ENCODE data around the gene DPPA2.
A peak's percentile ranks its signal among the peaks of the same experiment; 100 is the strongest.
"Not testable (repeated sequence)": the region's sequence is repeated elsewhere in the genome, so short reads cannot be mapped to it uniquely, and the experiment has no call there.

Gene DPPA2, protein sequence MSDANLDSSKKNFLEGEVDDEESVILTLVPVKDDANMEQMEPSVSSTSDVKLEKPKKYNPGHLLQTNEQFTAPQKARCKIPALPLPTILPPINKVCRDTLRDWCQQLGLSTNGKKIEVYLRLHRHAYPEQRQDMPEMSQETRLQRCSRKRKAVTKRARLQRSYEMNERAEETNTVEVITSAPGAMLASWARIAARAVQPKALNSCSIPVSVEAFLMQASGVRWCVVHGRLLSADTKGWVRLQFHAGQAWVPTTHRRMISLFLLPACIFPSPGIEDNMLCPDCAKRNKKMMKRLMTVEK

DNA sequence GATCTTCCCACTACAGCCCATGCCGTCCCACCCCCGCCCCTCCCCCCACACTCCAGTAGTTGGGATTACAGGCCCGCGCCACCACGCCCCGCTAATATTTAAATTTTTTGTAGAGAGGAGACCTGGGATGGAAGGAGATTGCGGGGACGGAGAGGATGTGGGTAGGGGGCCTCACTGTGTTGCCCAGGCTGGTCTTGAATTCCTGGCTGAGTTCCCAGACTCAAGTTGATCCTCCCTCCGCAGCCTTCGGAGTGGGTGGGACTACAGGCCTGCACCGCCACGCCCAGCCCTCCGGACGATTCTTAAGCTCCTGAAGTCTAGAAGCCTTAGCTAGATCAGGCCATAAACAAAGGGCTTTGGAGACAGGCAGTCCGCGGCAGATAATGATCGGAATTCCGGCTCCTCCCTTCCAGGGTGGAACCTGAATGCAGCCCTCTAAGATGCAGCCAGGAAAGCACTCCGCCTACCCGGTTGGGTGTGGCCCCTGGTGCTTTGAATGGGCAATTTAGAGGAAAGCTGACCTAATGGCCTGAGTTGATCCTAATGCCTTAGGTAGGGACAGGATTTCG lies at the start of gene DPPA2:
DPPA2 (minus strand) TSS at position 356 of the 569 bp plus-strand sequence. CDS start 1,975 bp downstream, outside the sequence.
- no peaks in the 10 kb centered on the region for H3K9me3 ChIP-seq (ENCODE audit: control insufficient read depth, insufficient read depth, low read length)
- peaks cover 3% of the 10 kb centered on the region; the same call in 1 of the 2 replicates for H3K36me3 ChIP-seq (ENCODE audit: control insufficient read depth, insufficient read depth, low read length)
- no peaks in the 10 kb centered on the region for H3K27me3 ChIP-seq (ENCODE audit: control insufficient read depth, insufficient read depth, low read length)
- no peak within 1 kb of the TSS for H3K4me3 ChIP-seq (ENCODE audit: low read depth, low read length)
- no peak within 1 kb of the TSS for H3K9ac ChIP-seq (ENCODE audit: low read depth, low read length)
- peaks cover 28% of the 10 kb centered on the region for H3K4me1 ChIP-seq (ENCODE audit: control insufficient read depth, insufficient read depth, low read length)
- no peak within 1 kb of the TSS for H3K27ac ChIP-seq (ENCODE audit: low read depth, low read length)

DNA sequence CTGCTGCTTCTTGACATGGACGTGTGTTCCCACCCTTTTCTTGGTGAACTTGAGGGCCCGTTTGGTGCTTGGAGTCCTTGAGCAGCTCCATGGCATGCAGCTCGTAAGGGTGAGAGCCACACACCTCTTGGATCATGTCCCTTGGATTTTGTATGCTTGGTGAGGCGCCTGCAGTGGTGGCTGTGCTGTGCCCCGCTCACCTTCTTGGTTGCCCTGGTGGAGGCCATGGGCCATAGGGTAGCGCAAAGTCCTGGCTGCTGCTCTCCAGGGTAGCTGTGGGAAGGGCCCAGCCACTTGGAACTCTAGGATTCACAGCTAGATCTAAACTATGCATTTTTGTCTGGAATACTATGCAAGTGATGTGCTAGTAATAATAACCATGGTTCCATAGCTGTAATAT lies 47.8 kb upstream of the DPPA2 start:
- Histone ChIP-seq H3K4me3 (ENCODE audit: low read depth, low read length) (no peak overlapping the region), H3K9me3 (ENCODE audit: control insufficient read depth, insufficient read depth, low read length) (no peaks in the 10 kb centered on the region), H3K27ac (ENCODE audit: low read depth, low read length) (no peak overlapping the region), H3K4me1 (ENCODE audit: control insufficient read depth, insufficient read depth, low read length) (no peaks in the 10 kb centered on the region), H3K9ac (ENCODE audit: low read depth, low read length) (no peak overlapping the region), H3K27me3 (ENCODE audit: control insufficient read depth, insufficient read depth, low read length) (no peaks in the 10 kb centered on the region), H3K36me3 (ENCODE audit: control insufficient read depth, insufficient read depth, low read length) (peaks cover 27% of the 10 kb centered on the region)

DNA sequence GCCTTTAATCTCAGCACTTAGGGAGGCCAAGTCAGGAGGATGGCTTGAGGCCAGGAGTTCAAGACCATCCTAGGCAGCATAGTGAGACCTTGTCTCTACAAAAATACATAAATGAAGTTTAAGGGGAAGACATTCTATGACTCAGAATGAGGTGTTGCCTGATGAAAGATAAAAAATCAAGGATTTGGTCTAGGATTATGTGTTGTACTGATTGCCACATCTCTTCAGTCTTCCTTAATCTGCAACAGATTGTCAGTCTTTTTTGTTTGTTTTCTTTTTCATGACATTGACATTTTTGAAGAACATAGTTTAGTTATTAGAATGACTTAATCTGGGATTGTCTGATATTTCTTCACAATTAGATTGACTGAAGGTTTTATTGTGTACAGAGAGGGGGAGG lies 47.3 kb upstream of the DPPA2 start:
- Histone ChIP-seq H3K4me1 (ENCODE audit: control insufficient read depth, insufficient read depth, low read length) (no peaks in the 10 kb centered on the region), H3K9me3 (ENCODE audit: control insufficient read depth, insufficient read depth, low read length) (no peaks in the 10 kb centered on the region), H3K27ac (ENCODE audit: low read depth, low read length) (no peak overlapping the region), H3K36me3 (ENCODE audit: control insufficient read depth, insufficient read depth, low read length) (peaks cover 27% of the 10 kb centered on the region), H3K9ac (ENCODE audit: low read depth, low read length) (no peak overlapping the region), H3K4me3 (ENCODE audit: low read depth, low read length) (no peak overlapping the region), H3K27me3 (ENCODE audit: control insufficient read depth, insufficient read depth, low read length) (no peaks in the 10 kb centered on the region)

DNA sequence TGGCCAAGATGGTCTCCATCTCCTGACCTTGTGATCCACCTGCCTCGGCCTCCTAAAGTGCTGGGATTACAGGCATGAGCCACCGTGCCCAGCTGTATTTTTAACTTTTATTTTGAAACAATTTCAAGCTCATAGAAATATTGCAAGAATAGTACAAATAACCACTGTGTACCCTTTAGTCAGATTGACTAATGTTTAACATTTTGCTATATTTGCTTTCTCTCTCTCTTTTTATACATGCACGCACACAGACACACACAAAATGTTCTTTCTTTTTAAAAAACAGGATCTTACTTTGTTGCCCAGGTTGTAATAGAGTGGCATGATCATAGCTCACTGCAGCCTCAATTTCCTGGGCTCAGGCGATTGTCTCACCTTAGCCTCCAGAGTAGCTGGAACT lies 46.5 kb upstream of the DPPA2 start:
- Histone ChIP-seq H3K9me3 (ENCODE audit: control insufficient read depth, insufficient read depth, low read length) (no peaks in the 10 kb centered on the region), H3K27me3 (ENCODE audit: control insufficient read depth, insufficient read depth, low read length) (no peaks in the 10 kb centered on the region), H3K9ac (ENCODE audit: low read depth, low read length) (no peak overlapping the region), H3K36me3 (ENCODE audit: control insufficient read depth, insufficient read depth, low read length) (peaks cover 27% of the 10 kb centered on the region), H3K4me3 (ENCODE audit: low read depth, low read length) (no peak overlapping the region), H3K27ac (ENCODE audit: low read depth, low read length) (no peak overlapping the region), H3K4me1 (ENCODE audit: control insufficient read depth, insufficient read depth, low read length) (no peaks in the 10 kb centered on the region)

DNA sequence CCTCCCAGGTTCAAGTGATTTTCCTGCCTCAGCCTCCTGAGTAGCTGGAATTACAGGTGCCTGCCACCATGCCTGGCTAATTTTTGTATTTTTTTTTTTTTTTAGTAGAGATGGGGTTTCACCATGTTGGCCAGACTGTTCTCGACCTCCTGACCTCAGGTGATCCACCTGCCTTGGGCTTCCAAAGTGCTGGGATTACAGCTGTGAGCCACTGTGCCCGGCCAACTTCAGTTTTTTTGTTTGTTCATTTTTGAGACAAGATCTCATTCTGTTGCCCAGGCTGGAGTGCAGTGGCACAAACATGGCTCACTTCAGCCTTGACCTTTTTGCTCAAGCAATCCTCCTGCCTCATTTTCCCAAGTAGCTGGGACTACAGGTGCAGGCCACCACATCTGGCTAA lies 42.5 kb upstream of the DPPA2 start:
- peaks cover 35% of the 10 kb centered on the region for H3K4me1 ChIP-seq (ENCODE audit: control insufficient read depth, insufficient read depth, low read length)
- not testable (repeated sequence) for H3K9me3 ChIP-seq (ENCODE audit: control insufficient read depth, insufficient read depth, low read length); H3K27me3 ChIP-seq (ENCODE audit: control insufficient read depth, insufficient read depth, low read length); H3K27ac ChIP-seq (ENCODE audit: low read depth, low read length); H3K9ac ChIP-seq (ENCODE audit: low read depth, low read length); H3K4me3 ChIP-seq (ENCODE audit: low read depth, low read length)
- H3K36me3 ChIP-seq (ENCODE audit: control insufficient read depth, insufficient read depth, low read length) = peaks cover 22% of the 10 kb centered on the region

DNA sequence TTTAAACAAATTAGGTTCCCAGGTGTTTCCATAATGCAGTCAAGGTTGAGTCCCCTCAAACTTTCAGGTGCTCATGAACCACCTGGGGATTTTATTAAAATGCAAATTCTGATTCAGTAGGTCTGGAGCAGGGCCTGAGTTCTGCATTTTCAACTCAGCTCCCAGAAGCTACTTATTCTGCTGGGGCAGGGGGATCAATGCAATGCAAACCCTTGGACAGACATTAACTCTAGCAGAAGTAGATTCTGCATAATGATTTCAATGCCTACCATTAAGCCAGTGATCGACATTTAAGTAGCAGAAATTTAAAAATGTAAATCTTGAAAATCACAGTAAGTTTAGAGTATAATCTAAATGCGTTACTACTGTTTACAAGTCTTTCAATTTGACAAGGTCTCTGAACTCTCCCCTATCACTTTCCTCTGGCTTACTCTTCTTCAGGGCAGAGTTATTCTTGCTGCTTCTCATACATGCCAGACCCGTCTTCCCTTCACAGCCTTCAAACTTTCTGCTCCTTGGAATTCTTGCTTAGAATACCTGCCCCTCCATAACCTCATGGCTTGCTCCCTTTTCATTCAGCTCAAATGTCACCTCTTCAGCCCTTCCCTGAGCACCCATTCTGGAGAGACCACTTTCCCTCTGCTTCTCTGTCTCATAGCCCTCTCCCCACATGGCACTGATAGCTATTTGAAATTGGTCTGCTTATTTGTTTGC lies 40.3 kb upstream of the DPPA2 start:
- no peak overlapping the region for H3K9ac ChIP-seq (ENCODE audit: low read depth, low read length)
- H3K27me3 ChIP-seq (ENCODE audit: control insufficient read depth, insufficient read depth, low read length) = no peaks in the 10 kb centered on the region
- peak overlapping the region; percentile 25 for H3K4me3 ChIP-seq (ENCODE audit: low read depth, low read length)
- H3K4me1 ChIP-seq (ENCODE audit: control insufficient read depth, insufficient read depth, low read length) = peaks cover 49% of the 10 kb centered on the region
- peaks cover 24% of the 10 kb centered on the region for H3K36me3 ChIP-seq (ENCODE audit: control insufficient read depth, insufficient read depth, low read length)
- H3K27ac ChIP-seq (ENCODE audit: low read depth, low read length) = peak overlapping the region; percentile 95
- no peaks in the 10 kb centered on the region for H3K9me3 ChIP-seq (ENCODE audit: control insufficient read depth, insufficient read depth, low read length)

DNA sequence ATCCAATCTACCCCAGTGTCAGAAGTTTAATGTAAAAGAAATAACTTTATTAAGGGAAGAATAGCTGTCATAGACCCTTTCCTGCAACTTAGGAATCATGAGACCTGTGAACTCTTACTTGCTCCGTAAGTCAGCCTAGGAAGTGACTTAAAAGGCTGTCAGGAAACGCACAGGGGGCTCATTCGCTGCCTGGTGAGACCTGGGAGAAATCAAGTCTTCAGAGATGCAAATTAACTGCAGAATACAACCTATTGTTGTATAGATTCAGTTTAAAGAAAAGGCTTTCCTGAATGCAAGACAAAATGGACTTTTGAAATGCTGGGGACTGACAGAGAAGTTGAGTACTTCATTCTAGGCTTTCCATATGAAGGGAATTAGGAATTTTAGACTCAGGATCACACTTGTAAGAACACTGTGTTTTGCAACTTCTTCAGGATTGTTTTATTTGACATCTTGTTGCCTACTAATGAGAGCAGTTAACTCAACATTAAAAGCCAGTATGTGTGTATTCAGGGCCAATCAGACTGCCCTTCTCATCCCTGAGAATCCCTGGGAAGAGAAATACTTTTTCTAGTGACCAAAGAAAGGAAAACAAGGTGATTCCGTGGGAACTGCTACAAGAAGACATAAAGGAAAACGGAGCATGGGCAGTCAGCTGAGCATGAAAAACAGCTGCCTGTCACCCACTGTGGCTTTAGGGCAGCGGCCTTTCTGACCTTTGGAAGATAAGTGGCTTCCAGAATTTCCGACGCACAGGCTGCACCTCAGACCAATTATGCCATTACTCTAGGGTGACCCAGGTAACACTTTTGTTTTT lies 39.5 kb upstream of the DPPA2 start:
- Histone ChIP-seq H3K27ac (ENCODE audit: low read depth, low read length) (peak overlapping the region; percentile 95), H3K27me3 (ENCODE audit: control insufficient read depth, insufficient read depth, low read length) (no peaks in the 10 kb centered on the region), H3K4me3 (ENCODE audit: low read depth, low read length) (peak overlapping the region; percentile 46), H3K36me3 (ENCODE audit: control insufficient read depth, insufficient read depth, low read length) (peaks cover 26% of the 10 kb centered on the region), H3K9me3 (ENCODE audit: control insufficient read depth, insufficient read depth, low read length) (no peaks in the 10 kb centered on the region), H3K9ac (ENCODE audit: low read depth, low read length) (peak overlapping the region; percentile 14), H3K4me1 (ENCODE audit: control insufficient read depth, insufficient read depth, low read length) (peaks cover 49% of the 10 kb centered on the region)

DNA sequence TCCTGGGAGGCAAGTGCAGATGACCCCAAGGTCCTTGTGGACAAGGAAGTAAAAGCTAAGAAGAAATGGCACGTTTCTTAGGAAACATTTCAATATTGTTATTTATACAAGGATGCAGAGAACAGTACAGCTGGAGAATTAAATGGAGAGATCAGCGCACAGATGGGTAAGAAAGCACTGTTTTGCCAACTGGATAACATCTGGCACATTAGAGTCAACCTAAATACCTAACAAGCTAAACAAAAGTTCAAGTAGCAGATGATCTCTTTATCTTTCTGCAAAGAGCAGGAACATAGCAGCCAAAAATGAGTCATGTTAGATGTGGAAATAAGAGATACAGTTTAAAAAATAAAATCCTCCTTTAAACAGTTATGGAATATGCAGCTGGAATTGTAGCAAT lies 36.7 kb upstream of the DPPA2 start:
- Histone ChIP-seq H3K9ac (ENCODE audit: low read depth, low read length) (no peak overlapping the region), H3K36me3 (ENCODE audit: control insufficient read depth, insufficient read depth, low read length) (peaks cover 36% of the 10 kb centered on the region), H3K27ac (ENCODE audit: low read depth, low read length) (peak overlapping the region; percentile 23), H3K4me1 (ENCODE audit: control insufficient read depth, insufficient read depth, low read length) (peaks cover 49% of the 10 kb centered on the region), H3K9me3 (ENCODE audit: control insufficient read depth, insufficient read depth, low read length) (no peaks in the 10 kb centered on the region), H3K4me3 (ENCODE audit: low read depth, low read length) (no peak overlapping the region), H3K27me3 (ENCODE audit: control insufficient read depth, insufficient read depth, low read length) (no peaks in the 10 kb centered on the region)

DNA sequence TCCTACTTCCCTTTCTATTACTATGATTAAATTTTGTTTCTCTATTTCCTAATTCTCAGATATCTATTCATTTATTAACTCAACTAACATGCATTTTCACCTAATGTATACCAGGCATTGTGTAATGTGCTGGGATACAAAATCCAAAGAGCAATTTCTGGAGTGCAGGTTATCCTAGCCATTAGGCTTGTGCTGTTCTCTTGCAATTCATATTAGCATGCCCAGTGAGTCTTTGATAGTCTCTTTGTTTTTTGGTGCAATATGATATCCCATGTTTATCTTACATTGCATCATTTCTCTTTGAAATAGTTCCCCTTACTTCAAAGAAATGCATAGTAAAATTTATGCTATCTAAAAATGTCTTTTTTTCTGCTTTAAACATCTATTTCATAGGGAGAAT lies 34.9 kb upstream of the DPPA2 start:
- no peak overlapping the region for H3K4me3 ChIP-seq (ENCODE audit: low read depth, low read length)
- no peak overlapping the region for H3K27ac ChIP-seq (ENCODE audit: low read depth, low read length)
- no peak overlapping the region for H3K9ac ChIP-seq (ENCODE audit: low read depth, low read length)
- no peaks in the 10 kb centered on the region for H3K9me3 ChIP-seq (ENCODE audit: control insufficient read depth, insufficient read depth, low read length)
- H3K36me3 ChIP-seq (ENCODE audit: control insufficient read depth, insufficient read depth, low read length) = peaks cover 45% of the 10 kb centered on the region
- H3K27me3 ChIP-seq (ENCODE audit: control insufficient read depth, insufficient read depth, low read length) = no peaks in the 10 kb centered on the region
- H3K4me1 ChIP-seq (ENCODE audit: control insufficient read depth, insufficient read depth, low read length) = peaks cover 38% of the 10 kb centered on the region

DNA sequence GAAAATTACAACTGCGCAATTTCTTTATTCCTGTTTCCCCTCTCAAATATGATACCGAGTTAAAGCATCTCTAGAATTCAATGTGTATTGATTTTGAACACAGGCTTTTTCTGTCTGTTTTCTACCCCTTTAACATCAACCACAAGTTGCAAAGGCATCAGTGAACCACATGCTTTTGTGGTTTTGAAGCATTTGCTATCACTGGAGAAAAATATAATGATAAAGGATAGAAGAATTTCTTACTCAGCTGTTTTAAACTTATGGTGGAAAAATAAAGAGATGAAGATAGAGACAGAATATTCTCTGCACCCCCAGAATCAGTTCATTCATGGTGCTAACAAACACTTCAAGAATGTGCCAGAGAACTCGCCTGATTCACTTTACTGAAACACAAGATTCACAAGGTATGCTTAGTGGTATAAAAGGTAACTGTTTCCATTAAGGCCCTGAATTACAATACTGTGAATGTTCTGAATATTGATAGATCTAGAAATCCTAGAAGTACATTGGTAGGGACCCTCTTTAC lies 30.5 kb upstream of the DPPA2 start:
- Histone ChIP-seq H3K27me3 (ENCODE audit: control insufficient read depth, insufficient read depth, low read length) (no peaks in the 10 kb centered on the region), H3K4me1 (ENCODE audit: control insufficient read depth, insufficient read depth, low read length) (peaks cover 13% of the 10 kb centered on the region), H3K27ac (ENCODE audit: low read depth, low read length) (no peak overlapping the region), H3K36me3 (ENCODE audit: control insufficient read depth, insufficient read depth, low read length) (peaks cover 67% of the 10 kb centered on the region), H3K9ac (ENCODE audit: low read depth, low read length) (no peak overlapping the region), H3K4me3 (ENCODE audit: low read depth, low read length) (no peak overlapping the region), H3K9me3 (ENCODE audit: control insufficient read depth, insufficient read depth, low read length) (no peaks in the 10 kb centered on the region)
